Measurements from ENCODE around the gene CASP14. TPM values are rescaled to one million over a fixed set of nuclear protein-coding genes. Genes with fewer than 3 reads are reported as not detected.
A peak's percentile ranks its signal among the peaks of the same experiment; 100 is the strongest.
"Not testable (repeated sequence)": the region's sequence is repeated elsewhere in the genome, so short reads cannot be mapped to it uniquely, and the experiment has no call there.

Gene CASP14
- total and polyA plus RNA-seq, 2 experiments from 2014 or later, result not detected

- TF ChIP-seq REST (IDR thresholded peaks at IDR 0.05; ENCODE audit: unreplicated experiment) (no peak), POLR2AphosphoS5 (IDR thresholded peaks at IDR 0.05; ENCODE audit: low read depth) (no peak)
These were observed 12.8 kb downstream of the CASP14 start (continued) for GRCh38 chr19:15062036-15062435.

- not testable (repeated sequence) for H3K9me2 ChIP-seq (ENCODE audit: insufficient read depth); H3K4me2 ChIP-seq; DNase-seq (ENCODE audit: low spot score); H3K4me3 Mint-ChIP-seq; H2AFZ ChIP-seq; H3K36me3 Mint-ChIP-seq (ENCODE audit: low read depth); H3K4me1 ChIP-seq (ENCODE audit: insufficient read depth); H3K27ac ChIP-seq (ENCODE audit: low read depth); H3K27me3 ChIP-seq (ENCODE audit: insufficient read depth); H3K27me3 Mint-ChIP-seq (ENCODE audit: insufficient read depth, low read depth, poor library complexity); H3K4me3 ChIP-seq; H4K20me1 ChIP-seq (replicated peaks; ENCODE audit: insufficient read depth); H3K79me2 ChIP-seq (replicated peaks; ENCODE audit: insufficient read depth); H3K36me3 ChIP-seq (ENCODE audit: insufficient read depth); H3K27ac Mint-ChIP-seq; ATAC-seq; H3F3A ChIP-seq (replicated peaks; ENCODE audit: low read depth); H3K4me1 Mint-ChIP-seq
- H3K9me3 Mint-ChIP-seq, result peaks cover 44% of the 10 kb centered on the region
These were observed 21.1 kb downstream of the CASP14 start for GRCh38 chr19:15070386-15070785.

GRCh38 chr19:15072930-15073647, 23.8 kb downstream of the CASP14 start:
- Mint-ChIP-seq H3K4me1 (no peaks in the 10 kb centered on the region), H3K9me3 (peaks cover 35% of the 10 kb centered on the region), H3K36me3 (ENCODE audit: low read depth) (no peaks in the 10 kb centered on the region), H3K27ac (no peak overlapping the region), H3K27me3 (ENCODE audit: insufficient read depth, low read depth, poor library complexity) (no peaks in the 10 kb centered on the region), H3K4me3 (no peak overlapping the region)
- Histone ChIP-seq H3K4me1 (ENCODE audit: insufficient read depth) (no peaks in the 10 kb centered on the region), H2AFZ (no peak overlapping the region), H3K9me2 (ENCODE audit: insufficient read depth) (no peaks in the 10 kb centered on the region), H3K4me3 (no peak overlapping the region), H4K20me1 (replicated peaks; ENCODE audit: insufficient read depth) (no peaks in the 10 kb centered on the region; the same call in 1 of the 2 replicates), H3K27me3 (ENCODE audit: insufficient read depth) (no peaks in the 10 kb centered on the region), H3K36me3 (ENCODE audit: insufficient read depth) (no peaks in the 10 kb centered on the region), H3K27ac (ENCODE audit: low read depth) (no peak overlapping the region), H3F3A (replicated peaks; ENCODE audit: low read depth) (no peaks in the 10 kb centered on the region), H3K79me2 (replicated peaks; ENCODE audit: insufficient read depth) (no peaks in the 10 kb centered on the region), H3K4me2 (no peak overlapping the region)
- no peak for TF ChIP-seq REST (IDR thresholded peaks at IDR 0.05; ENCODE audit: unreplicated experiment)
- no peak for TF ChIP-seq POLR2AphosphoS5 (IDR thresholded peaks at IDR 0.05; ENCODE audit: low read depth)
- peak; percentile 60 to 72 for TF ChIP-seq CTCF (conservative IDR thresholded peaks at IDR 0.05; ENCODE audit: low read depth in 2 of 2)
- ATAC-seq (peak; percentile 25; the same call in 1 of the 3 replicates), DNase-seq (ENCODE audit: low spot score) (peak; percentile 59)
